ENCODE measurements around the gene SLC28A3.

Gene SLC28A3

DNA sequence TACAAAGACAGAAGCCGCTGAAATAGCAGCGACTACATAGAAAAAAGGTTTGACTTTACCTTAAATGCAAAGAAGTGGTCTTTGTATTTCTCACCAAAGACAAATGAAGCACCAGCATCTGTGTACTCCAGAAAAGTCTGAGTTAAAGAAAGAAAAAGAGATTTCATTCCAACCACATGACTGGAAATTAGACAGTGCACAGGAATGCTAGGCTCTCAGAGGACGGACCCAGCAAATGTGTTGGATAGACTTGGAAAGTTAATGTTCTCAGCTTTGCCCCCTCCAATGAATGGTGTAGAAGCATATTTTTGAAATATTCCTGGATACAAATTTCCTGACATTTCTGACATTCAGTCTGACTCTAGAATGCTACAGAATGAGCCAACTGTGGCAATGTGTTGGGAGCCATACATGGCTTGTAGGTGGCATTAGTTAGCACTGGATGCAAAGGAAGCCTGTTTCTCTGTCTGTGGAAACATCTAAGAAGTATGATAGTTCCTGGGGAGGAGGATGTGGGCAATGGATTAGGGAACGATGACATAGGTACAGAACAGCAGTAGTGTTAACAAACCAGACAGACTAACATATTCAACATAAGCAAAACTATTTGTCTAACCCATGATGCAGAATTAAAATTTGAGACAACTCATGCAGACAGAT, 43.3 kb downstream of the SLC28A3 start:
- peak; percentile 52 for DNase-seq (ENCODE audit: low read depth)

DNA sequence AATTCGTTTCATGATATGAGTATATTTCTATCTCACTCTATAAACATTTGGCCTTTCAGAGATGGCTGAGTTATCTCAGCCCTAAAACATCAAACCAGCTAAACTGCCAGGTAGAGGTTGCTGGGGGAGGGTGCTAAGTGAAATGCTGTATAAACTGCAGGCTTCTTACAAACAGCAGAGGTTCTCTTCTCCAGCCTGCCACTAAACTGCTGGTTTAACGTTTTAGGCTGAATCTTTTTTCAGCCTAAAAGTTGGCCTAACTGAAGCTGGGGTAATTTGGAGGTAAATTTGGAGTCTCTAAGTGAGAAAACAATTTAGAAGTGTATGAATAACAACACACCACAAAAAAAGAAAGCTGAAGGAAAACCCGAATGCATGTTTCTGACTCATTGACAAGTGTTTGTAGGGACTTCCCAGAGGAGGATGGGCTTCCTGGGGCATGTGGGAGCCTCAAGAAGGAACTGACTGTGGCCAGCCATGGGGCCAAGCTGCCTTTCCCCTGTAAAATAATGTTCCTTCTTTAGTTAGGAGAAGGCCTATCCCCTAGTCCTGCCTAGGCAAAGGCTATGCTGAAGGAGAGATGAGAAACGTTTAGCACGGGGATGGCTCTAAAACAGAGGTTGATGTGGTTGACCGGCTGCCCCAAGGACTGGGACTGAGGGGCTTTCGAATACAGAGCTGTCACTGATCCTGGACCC, 44.3 kb downstream of the SLC28A3 start:
- DNase-seq (ENCODE audit: low read depth), result peak; percentile 22

DNA sequence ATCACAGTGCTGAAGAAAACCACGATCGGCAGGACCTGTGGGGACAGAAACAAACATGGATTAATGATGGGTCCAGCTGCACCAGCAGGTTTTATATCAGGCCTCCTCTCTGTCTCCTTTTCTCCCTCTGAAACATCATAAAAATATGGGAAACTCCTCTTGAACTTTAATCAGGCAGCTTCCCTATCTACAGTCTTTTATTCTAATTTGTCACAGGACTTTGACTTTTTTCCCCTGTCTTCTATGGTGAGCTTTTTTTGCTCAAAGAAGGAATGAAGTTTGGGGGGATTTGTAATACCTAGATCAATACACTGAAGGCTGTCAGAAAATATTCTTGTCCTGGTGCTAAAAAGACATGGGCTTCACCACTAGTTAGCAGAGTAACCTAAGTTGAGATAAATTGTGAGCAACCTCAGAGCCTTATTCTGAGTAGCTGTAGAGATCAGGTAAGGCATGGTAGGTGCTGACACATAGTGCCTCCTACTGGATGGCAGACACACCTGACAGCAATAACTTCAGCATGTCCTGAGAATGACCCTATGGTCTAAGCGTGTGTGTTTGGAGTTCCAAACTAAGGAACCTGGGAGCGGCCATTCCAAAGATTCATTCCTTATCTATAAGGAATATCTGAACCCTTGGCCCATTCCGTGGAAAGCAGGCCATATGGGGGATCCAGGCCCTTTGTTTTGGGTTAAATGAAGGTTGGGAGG, 46.2 kb downstream of the SLC28A3 start:
- DNase-seq (ENCODE audit: low read depth), result no peak

DNA sequence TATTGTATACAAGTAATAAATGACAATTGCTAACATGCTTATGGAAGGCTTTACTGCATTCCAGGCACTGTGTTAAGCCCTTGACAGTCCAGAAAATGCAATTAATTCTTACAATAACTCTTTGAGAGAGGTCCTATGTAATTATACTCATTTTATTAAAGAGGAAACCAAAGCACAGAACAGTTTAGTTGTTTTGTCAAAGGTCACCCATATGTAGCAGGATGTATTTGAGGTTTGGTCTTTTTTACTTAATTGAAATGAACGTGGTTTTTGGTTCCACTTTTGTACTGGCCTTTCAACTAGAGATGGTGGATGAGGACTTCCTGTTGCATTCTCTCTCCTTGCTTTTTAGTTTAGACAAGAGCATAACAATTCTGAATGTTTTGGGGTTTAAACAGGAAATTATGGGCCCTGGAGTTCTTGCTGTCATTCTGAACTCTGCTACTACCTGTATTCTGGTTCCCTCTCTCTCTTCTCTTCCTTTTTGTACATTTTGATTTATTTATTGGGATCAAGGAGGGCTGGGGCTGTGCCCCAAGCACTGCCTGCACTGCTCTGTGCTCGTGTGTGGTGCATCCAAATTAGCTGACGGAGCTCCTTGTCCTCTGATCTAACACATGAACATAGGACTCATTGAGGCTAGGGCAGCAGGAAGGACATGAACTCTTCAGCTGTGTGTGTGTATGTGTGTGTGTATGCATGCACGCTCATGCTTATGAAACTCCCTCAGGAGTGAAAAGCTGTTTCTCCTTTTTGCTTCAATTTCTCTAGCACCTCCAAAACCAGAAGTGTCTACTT, 47.4 kb downstream of the SLC28A3 start:
- DNase-seq (ENCODE audit: low read depth), result no peak

DNA sequence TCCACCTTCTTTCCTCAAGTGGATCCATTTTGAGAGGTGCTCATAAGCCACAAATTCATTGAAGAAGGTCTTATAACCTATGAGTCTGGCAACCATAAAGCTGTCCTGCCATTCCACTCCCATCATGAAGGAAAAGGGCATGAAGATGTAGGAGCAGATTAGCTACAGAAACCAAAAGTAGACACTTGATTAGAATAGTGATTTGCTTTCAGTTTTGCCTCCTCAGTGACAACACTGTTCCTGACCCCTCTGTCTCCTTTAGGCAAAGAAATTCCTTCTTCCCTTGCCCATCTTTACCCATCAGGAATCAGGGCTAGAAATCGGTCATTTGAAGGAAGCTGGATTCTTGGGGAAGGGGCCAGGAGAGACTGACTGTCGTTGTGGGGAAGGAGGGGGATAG, 55.2 kb downstream of the SLC28A3 start:
- no peak for DNase-seq (ENCODE audit: low read depth)

DNA sequence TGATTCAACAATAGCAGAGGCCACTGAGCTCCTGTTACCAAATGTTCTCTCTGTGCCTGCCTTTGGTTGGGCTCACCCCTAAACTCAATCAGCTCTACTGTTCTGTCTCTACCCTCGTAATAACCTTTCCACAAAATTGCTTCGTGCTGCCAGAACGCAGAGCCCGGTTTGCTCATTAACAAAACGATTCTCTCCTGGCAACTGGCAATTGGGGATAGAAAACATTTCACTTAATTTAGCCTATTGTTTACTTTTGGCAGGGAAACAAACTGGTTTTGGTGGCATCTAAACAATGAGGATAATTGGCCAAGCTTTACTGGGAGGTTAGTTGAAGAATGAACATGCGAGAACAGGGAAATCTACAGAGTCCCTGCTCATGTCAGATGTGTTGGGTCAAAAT, 56.6 kb downstream of the SLC28A3 start:
- no peak for DNase-seq (ENCODE audit: low read depth)

DNA sequence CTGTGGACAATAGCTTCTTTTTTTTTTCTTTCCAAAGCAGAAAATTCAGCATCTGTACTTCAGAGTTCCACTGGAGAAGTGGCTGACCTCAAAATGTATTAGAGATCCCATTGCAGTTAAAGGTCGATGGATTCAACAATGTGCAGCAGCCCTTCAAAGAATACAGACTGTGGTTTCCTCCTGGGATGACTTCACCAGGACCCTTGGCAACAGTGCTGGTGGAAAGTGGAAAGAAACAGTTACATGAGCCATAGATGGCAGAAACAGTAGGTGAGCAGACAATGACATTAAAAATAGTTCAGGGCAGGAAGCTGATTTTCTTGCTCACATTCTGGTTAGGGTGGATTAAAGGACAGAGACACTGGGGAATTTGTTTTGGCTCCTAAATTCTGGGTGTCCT, 62.4 kb downstream of the SLC28A3 start:
- DNase-seq (ENCODE audit: low read depth), result no peak

DNA sequence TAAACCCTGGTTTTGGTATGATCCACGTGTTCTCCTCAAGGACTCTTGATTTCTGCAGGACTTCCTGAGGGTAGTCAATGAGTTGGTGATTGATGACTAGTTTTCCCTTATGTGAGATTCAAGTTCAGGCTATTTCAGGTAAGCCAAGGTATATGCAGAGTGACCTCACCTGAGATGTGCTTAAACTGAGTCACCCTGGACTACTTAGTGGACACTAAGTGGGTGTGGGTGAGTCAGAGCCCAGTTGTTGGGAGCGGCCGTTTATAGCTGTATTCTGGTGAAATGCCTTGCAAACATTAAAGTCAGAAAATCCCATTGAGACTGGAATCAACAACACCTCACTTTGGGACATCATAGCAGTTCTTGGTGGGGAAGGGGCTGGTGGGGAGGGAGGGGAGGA, 62.9 kb downstream of the SLC28A3 start:
- DNase-seq (ENCODE audit: low read depth), result no peak

DNA sequence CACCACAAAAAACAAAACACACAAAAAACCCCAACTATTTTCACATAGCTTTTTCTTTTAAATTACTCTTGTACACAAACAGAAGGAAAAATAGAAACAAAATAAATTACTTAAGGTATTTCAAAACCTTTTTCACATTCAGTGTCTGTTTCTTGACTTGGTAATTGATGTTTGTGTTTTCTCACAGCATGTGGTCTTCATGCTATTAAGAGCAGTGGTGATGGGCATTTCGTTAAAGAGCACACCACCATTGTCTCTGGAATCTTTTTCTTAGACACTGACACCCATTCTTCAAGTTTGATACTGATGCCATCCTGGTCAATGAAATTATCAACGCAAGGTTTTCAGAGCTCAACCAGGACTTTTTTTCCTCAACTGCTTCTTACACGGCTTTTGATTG, 63.8 kb downstream of the SLC28A3 start:
- DNase-seq (ENCODE audit: low read depth), result no peak

DNA sequence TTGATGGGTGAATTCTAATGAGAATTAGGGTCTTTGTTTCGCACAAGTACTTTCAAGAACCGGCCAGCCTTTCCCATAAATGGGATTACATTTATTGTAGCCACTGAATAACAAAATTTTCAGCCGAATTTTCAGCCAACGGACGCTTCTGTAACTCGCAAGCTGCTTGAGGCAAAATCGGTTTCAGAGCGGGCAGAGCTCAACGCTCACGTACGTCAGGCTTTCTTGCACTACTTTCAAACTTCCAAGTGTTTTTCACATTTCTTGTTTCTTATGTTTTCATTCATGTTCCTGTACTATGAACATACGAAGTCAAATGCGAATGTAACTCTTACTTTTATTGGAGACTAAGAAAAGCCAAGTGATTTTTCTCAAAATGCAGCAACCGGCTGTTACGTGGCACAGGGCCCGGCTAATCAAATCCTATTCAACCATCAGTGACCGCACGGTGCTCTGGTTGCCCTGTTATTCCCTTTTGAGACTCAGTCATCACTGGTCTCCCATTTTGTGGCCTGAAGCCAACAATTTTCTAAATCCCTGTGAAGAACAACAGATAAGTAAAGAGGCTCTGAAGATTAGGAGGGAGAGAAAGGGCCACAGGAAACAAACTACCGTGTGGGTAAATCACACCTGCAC, 68.5 kb downstream of the SLC28A3 start:
- DNase-seq (ENCODE audit: low read depth), result no peak

DNA sequence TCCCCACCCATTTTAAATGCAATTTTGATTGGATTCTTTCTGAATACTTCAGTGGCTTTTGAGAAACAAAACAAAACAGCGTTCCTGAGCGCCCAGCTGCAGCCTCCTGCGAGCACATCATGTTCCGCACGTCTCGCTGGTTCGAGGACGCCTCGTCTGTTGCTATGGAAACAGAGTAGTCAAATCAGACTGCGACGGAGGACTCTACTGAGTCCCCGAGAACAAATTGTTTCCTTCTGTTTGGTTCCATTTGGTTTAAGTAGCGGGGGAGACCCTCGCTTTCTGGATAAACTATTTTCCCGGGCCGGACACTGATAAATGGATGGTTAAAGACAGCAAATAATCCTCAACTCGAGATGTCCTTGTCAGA, 69.0 kb downstream of the SLC28A3 start:
- DNase-seq (ENCODE audit: low read depth), result no peak

DNA sequence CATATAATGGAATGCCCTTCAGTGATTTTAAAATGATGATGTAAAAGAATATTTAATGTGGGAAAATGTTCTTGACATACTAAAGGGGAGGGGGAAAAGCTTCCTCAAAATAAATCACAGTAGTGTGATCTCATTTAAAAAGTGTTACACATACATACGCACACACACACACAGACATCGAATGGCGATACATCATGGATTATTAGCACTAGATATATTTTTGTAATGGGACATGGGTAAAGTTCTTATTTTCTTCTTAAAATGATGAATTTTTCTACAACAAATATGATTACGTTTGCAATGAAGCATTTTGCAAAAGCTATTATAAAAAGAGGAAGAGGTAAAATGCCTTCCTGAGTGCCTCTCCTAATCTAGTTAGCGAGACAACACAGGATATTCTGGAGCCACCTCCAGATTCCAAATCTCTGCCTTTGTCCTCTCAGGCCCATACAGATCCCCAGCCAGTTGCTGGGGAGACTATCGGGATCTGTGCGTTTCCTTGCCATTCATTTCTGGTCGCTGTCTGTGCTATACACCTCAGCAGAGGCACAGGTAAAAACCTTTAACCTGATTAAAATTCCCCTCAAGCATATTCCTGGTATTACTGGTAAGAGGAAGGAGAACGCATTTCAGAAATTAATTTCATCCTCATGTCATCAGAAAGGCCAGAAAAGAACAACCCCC, 69.6 kb downstream of the SLC28A3 start:
- DNase-seq (ENCODE audit: low read depth), result no peak

DNA sequence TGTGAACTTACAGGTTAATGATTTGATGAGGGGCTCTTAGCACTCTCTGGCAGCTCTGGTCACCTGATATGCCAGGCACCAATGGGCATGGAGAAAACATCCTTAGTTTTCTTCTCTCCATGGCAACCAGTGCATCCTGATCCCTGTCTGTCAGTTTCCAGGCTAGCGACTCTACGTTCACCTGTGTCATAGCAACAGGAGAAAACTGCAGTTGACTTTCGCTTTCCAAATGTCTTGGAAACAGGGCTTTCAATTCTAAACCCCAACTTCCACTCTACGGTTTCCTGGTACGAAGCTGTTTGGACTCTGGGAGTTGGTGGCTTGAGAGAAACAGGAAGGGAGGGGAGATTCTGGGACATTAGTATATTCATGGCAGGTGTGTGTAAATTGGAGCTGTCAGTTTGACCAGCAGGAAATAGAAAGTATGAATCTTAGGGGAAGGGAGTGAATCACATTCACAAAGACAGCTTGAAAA, 74.4 kb downstream of the SLC28A3 start:
- DNase-seq (ENCODE audit: low read depth), result no peak

DNA sequence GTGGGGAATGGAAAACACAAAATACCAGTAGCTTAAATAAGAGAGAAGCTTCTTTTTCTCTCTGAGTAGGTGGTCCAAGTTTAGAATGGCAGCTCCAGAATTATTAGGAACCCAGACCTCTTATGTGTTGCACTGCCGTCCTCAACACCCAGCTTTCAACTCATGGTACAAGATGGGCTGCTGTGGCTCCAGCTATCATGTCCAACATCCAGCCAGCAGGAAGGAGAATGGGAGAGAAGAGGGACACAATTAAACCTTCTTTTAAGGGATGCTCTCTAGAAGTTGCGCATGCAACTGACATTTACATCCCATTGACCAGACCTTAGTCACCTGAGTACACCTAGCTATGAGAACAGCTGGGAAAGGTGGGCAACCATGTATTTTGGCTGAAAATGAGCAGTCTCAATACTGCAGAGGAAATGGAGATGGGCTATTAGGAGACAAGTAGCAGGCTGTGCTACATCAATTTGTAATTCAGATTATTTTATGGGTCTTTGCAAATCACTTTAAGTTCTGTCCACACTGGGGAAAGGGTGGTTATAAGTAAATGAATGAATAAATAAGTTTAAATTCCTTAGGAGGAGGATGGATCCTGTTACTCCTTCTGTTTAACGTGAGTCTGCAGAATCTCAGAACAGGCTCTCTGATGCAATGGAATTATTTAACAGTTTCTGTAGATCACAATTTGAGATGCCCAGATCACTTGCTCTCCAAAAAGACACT, 76.1 kb downstream of the SLC28A3 start:
- DNase-seq (ENCODE audit: low read depth), result no peak

DNA sequence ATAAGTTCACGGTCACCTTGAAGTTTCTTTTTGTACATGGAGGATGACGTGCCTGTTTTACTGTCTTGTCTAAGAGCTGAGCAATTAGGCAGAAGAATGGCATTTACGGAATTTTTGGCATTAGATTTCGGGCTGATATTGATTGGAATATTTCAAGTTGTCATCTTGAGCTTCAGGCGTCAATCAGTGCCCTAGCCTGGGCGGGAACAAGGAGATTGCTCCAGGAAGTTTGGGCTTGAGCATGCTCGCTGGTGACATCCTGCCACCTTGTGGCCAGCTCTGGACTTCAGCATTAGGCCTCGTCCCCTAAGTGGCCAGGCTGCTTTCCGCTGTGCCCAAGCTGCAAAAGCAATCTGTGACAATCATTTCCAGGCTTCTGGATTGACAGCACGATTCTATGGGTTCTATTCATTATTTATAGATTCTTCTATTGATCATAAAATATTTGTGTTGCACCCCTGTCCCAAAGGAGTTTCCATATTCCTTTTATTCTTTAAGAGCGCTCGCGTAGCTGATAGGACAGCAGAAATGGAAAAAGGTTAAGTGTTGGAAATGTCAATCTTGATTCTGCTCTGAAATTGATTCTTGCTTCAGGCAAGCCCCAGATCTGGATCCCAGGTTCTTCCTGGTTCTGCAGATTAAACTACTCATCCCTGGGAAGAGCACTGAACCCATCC, 79.3 kb downstream of the SLC28A3 start:
- peak; percentile 77 for DNase-seq (ENCODE audit: low read depth)

DNA sequence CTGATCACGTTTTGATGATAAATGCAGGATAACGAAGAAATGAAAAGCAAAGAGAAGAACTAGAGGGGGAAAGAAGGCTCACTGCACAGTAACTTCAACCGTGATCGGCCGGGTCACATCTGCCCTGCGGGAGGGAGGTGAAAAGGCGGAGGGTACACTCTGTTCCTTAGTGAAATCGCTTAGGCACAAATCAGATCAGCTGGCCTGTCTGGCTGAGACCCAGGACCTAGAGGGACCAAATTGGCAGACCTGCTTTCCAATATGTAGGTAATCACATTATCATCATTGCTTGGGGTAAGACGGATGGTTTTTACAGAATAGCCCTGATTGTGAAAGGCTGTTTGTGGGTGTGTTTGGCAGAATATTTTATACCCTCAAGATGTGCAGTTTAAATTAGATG, 82.2 kb downstream of the SLC28A3 start:
- DNase-seq (ENCODE audit: low read depth), result no peak

DNA sequence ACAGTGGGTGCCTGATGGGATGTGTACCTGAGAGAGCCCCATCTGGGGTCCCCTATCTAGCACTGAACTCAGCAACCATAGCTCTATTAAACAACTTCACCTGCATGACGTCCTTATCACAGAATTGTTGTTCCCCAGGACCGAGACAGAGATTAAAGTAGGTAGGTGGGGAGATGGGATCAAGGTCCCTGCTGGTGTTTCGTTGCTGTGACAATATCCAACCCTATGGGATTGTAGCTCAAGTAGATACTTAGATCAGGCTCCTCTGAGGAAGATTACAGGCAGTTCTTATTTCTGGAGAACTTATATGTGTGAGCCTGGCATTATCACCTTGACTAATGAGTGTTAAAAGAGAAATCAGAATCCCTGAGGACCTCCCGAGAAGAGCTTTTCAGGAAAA, 84.9 kb downstream of the SLC28A3 start:
- no peak for DNase-seq (ENCODE audit: low read depth)

DNA sequence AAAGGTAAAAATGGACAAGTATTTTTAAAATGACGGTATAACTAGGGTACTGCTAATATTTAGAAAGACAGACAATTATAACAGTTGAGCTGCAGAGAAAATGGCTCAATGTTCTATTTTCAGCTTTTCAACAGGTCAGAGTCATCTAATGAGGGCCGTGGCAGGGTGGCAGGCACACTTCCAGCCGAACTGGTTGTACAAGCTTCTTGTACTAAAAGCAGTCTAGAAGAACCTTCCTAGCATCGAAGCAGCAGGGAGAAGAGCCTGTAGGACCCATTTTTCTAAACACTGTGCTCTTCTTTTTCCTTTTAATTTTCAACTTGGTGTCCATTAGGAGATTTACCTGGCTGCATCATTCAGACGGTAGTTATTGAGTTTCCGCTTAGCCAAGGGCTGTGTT, 85.6 kb downstream of the SLC28A3 start:
- no peak for DNase-seq (ENCODE audit: low read depth)

DNA sequence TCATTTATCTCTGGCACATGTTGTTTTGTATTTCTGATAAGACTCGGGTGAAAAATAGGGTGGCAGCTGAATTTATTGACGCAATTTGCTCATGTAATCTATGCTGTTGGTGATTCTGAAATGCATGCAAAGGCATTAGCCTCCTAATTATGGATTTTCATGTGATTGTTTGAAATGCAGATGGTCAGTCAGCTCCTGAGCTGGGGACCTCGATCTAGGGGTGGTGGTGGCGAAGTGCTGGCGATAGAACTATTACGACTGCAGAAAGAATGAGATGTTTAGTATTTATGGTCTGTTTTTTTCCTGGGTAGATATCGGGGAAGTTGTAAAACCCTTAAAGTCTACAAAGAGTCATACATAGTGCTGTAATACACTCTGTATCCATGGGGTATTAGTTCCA, 88.6 kb downstream of the SLC28A3 start:
- DNase-seq (ENCODE audit: low read depth), result no peak

DNA sequence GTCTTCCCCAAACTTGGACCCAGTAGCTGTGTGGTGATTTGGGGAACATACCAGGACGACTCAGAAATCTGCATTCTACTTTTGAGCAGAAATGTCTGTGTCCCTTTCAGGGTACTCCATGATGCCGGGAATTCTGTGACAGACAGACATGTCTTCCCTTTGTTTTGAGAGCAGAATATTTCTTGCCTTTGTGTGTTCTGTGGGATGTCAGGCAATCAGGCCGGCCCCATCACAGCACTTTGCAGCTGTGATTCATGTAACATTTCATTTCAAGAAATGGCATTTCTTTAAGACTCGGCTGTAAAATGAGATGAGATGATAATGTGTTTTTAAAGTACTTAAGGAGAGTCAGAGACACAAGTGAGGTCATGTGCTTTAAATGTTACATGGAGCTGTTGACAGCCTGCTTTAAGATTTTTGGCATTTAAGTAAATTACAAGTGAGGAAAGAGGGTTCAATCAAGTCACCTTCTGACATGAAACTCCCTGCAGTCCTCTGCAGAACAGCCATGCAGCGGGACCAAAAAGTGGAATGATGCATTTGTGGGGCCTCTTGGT, 98.7 kb downstream of the SLC28A3 start:
- no peak for DNase-seq (ENCODE audit: low read depth)

Data from HS-27A (cell line).